ENCODE results near the gene SULT4A1.

SULT4A1 gene

GRCh38 chr22:43901976-43902643, 39.8 kb upstream of the SULT4A1 start:
- H3K4me3 ChIP-seq (ENCODE audit: low read depth in 1 of 2, low read length in 2 of 2): no peak overlapping the region
- H3K27me3 ChIP-seq (ENCODE audit: insufficient read depth, low read length, poor library complexity): no peaks in the 10 kb centered on the region
- H3K4me2 ChIP-seq (ENCODE audit: insufficient read depth, low read length): no peak overlapping the region
- ATAC-seq (ENCODE audit: insufficient read depth, low read depth) (no peak), DNase-seq (no peak)
- H3K36me3 ChIP-seq (ENCODE audit: insufficient read depth, low read length): no peaks in the 10 kb centered on the region
- H3K4me1 ChIP-seq (ENCODE audit: insufficient read depth, low read length): no peaks in the 10 kb centered on the region
- no peak overlapping the region for H3K27ac ChIP-seq (ENCODE audit: low read length)
- no peaks in the 10 kb centered on the region for H3K79me2 ChIP-seq (ENCODE audit: insufficient read depth, low read length)
- H4K20me1 ChIP-seq (ENCODE audit: insufficient read depth, low read length): peaks cover 10% of the 10 kb centered on the region
- no peak overlapping the region for H2AFZ ChIP-seq (ENCODE audit: low read depth, low read length)
- H3K9me3 ChIP-seq (ENCODE audit: insufficient read depth, low read length, severe bottlenecking): no peaks in the 10 kb centered on the region
- no peak for TF ChIP-seq EZH2 (IDR thresholded peaks at IDR 0.05; ENCODE audit: borderline replicate concordance, low read depth, low read length, severe bottlenecking)
- no peak for TF ChIP-seq CTCF (IDR thresholded peaks at IDR 0.05; ENCODE audit: borderline replicate concordance, extremely low read depth, low read length, poor library complexity, severe bottlenecking)
- no peak overlapping the region for H3K9ac ChIP-seq (ENCODE audit: low read depth, low read length)

GRCh38 chr22:43900206-43900605, 37.9 kb upstream of the SULT4A1 start:
- ATAC-seq (ENCODE audit: insufficient read depth, low read depth): no peak
- Histone ChIP-seq H2AFZ (ENCODE audit: low read depth, low read length) (no peak overlapping the region), H3K4me1 (ENCODE audit: insufficient read depth, low read length) (no peaks in the 10 kb centered on the region), H3K79me2 (ENCODE audit: insufficient read depth, low read length) (no peaks in the 10 kb centered on the region), H3K9me3 (ENCODE audit: insufficient read depth, low read length, severe bottlenecking) (no peaks in the 10 kb centered on the region), H3K36me3 (ENCODE audit: insufficient read depth, low read length) (no peaks in the 10 kb centered on the region), H3K4me3 (ENCODE audit: low read depth in 1 of 2, low read length in 2 of 2) (no peak overlapping the region), H3K4me2 (ENCODE audit: insufficient read depth, low read length) (no peak overlapping the region), H3K27me3 (ENCODE audit: insufficient read depth, low read length, poor library complexity) (no peaks in the 10 kb centered on the region), H4K20me1 (ENCODE audit: insufficient read depth, low read length) (peaks cover 10% of the 10 kb centered on the region), H3K27ac (ENCODE audit: low read length) (no peak overlapping the region), H3K9ac (ENCODE audit: low read depth, low read length) (no peak overlapping the region)
- TF ChIP-seq CTCF (IDR thresholded peaks at IDR 0.05; ENCODE audit: borderline replicate concordance, extremely low read depth, low read length, poor library complexity, severe bottlenecking) (no peak), EZH2 (IDR thresholded peaks at IDR 0.05; ENCODE audit: borderline replicate concordance, low read depth, low read length, severe bottlenecking) (no peak)
- no peak for DNase-seq

GRCh38 chr22:43897751-43898261, 35.5 kb upstream of the SULT4A1 start:
- no peaks in the 10 kb centered on the region for H3K36me3 ChIP-seq (ENCODE audit: insufficient read depth, low read length)
- no peaks in the 10 kb centered on the region for H3K4me1 ChIP-seq (ENCODE audit: insufficient read depth, low read length)
- H3K9me3 ChIP-seq (ENCODE audit: insufficient read depth, low read length, severe bottlenecking): no peaks in the 10 kb centered on the region
- H3K79me2 ChIP-seq (ENCODE audit: insufficient read depth, low read length): no peaks in the 10 kb centered on the region
- DNase-seq: no peak
- H2AFZ ChIP-seq (ENCODE audit: low read depth, low read length): no peak overlapping the region
- H3K4me2 ChIP-seq (ENCODE audit: insufficient read depth, low read length): no peak overlapping the region
- no peak overlapping the region for H3K27ac ChIP-seq (ENCODE audit: low read length)
- peaks cover 17% of the 10 kb centered on the region for H4K20me1 ChIP-seq (ENCODE audit: insufficient read depth, low read length)
- ATAC-seq (ENCODE audit: insufficient read depth, low read depth): no peak
- no peak overlapping the region for H3K4me3 ChIP-seq (ENCODE audit: low read depth in 1 of 2, low read length in 2 of 2)
- TF ChIP-seq CTCF (IDR thresholded peaks at IDR 0.05; ENCODE audit: borderline replicate concordance, extremely low read depth, low read length, poor library complexity, severe bottlenecking) (no peak), EZH2 (IDR thresholded peaks at IDR 0.05; ENCODE audit: borderline replicate concordance, low read depth, low read length, severe bottlenecking) (no peak)
- no peaks in the 10 kb centered on the region for H3K27me3 ChIP-seq (ENCODE audit: insufficient read depth, low read length, poor library complexity)
- no peak overlapping the region for H3K9ac ChIP-seq (ENCODE audit: low read depth, low read length)

All from DND-41 (cell line).